ENCODE results near the gene TNRC6A. TPM values are rescaled to one million over a fixed set of nuclear protein-coding genes. Genes with fewer than 3 reads are reported as not detected.

The TNRC6A gene
- 28.7 to 32.0 TPM (median 30.8 TPM) in 5 replicates for total RNA-seq (2022; extraction: Qiagen RNA extraction; ENCODE audit: low read depth)

DNA sequence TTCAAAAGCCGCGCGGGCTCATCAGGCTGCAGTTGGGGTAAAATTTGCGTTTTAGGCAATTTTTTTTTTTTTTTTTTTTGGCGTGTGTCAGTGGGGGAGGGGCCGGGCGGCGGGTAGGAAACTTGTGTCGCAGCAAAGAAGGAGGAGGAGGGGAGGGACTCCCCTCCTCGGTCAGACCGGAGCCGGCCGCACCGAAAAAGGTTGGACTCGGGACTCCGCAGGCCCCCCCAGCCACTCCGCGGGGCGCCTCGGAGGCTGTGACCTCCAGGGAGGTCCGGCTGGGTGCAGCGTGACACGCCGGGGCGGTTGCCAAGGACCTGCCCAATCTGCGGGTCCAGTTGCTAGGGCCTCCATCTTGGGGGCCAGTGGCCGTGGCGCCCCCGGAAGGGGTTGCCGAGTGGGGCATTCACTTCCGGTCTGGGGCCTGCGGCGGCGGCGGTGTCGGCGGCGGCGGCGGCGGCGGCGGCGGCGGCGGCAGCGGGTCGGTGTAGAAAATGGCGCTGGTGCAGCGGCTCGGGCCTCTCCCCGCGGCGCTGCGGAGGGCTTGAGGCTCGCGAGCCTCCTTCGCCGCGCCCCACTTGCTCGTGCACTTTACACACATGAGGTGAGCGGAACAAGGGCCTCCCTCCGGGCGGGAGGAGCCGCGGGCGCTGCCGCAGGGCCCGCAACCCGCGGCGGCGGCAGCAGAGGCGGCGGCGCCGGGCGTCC, at the start of gene TNRC6A:
Gene TNRC6A, plus strand, starts transcription at position 409 of the 708 bp plus-strand sequence. Its CDS starts 191 bp downstream, at position 600.

DNA sequence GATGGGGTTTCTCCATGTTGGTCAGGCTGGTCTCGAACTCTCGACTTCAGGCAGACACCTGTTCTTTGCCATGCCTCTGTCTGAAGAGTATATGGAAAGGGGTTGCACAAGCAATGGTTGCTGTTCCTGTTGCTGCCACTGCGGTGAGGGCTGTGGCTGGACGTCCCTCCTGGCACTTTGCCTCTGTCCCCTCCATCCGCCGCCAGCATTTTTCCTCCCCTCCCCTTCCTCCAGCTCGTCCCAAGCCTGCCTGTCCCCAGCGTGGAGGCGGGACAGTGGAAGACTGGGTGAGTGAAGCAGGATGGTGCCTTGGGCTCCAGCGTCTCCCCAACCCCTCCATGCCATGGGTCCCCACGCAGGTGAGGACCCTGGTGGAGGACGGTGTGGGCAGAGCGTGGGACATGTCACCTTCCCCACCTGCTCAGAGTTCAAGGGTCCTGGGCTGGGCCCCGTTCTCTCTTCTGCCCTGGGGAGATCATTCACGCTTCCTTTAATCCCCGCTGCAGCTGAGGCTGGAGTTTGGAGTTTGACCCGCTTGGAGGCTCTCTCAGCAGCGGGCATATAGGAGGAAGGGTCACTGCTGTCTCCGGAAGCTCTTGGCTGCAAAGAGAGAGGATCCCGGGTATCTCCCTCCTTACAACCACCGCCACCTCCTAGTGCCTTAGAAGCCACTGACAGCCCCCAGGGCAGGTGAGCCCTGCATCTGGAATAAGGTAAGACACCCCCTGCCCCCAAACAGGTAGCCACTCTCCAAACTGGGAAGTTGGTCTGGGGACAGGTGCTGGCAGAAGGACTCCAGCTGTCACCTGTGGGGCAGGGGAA, 116.5 kb downstream of the TNRC6A start, which contains the start of gene SLC5A11:
Gene SLC5A11, plus strand, starts transcription at position 238 of the 822 bp plus-strand sequence. CDS start 12,681 bp downstream, outside the sequence.

Other genes starting within 250 kb of the TNRC6A start
- 23.1 to 26.9 TPM (median 25.4 TPM) in 5 replicates for gene RBBP6, start 190.1 kb upstream of the TNRC6A start, total RNA-seq (2022; extraction: Qiagen RNA extraction; ENCODE audit: low read depth)
- gene SLC5A11, start 116.3 kb downstream of the TNRC6A start, total RNA-seq (2022; extraction: Qiagen RNA extraction; ENCODE audit: low read depth) = 0.47 to 0.80 TPM (median 0.53 TPM) in 5 replicates